ENCODE measurements around the gene PRDX2. TPM values are rescaled to one million over a fixed set of nuclear protein-coding genes. Genes with fewer than 3 reads are reported as not detected.

PRDX2 gene
- total and polyA plus RNA-seq, 2 of the 4 experiments (the other 2 are of a cell fraction), result 371 to 378 TPM

DNA sequence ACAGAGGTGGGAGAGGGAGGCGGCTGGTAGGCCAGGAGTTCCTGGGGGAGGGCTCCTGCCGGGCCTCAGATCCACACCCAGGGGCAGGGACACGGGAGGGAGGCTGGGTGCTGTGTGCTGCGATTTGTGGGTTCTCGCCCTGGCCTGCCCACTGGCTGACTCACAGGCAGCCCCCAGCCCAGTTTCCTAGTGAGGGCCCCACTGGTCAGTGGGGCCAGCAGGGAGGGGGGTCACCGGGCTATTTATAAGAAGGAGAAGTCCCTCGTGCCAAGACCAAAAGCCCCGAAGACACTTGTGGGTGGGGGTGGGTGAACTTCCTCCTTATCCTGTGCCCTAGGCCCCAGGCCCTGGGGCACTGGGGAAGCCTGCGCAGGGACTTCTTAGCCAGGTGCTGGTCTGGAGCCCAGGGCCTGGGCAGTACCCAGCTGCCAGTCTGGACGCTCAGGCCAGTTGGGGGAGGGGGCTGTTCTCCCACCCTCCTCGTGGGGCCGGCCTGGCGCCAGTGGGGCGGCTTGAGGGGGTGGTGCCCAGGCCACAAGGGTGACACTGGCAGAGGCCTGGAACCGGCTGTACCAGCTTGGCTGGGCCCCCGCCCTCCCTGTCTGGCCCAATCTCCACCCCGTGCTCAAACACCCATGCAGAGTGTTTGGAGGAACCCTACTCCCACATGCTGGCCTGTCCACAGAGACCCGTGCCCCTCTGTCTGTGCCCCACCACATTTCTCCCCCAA is 15.3 kb downstream of the PRDX2 start:
- Histone ChIP-seq H2AFZ (replicated peaks; ENCODE audit: low read length, poor library complexity) (peak overlapping the region; percentile 86), H2BK15ac (ENCODE audit: low read depth, low read length) (no peak overlapping the region), H4K5ac (ENCODE audit: low read depth, low read length) (peak overlapping the region; percentile 77), H3K9ac (ENCODE audit: low read depth, low read length) (no peak overlapping the region), H4K8ac (ENCODE audit: low read depth in 2 of 2, low read length in 2 of 2) (peak overlapping the region; percentile 3 to 79; a peak in 3 of 4 replicates), H2BK20ac (ENCODE audit: low read depth, low read length) (peak overlapping the region; percentile 5; the same call in 1 of the 2 replicates), H3K9me1 (ENCODE audit: insufficient read depth, low read length) (peaks cover 25% of the 10 kb centered on the region), H2AK9ac (replicated peaks; ENCODE audit: low read depth, low read length, poor library complexity) (peak overlapping the region; percentile 73), H2BK5ac (ENCODE audit: low read depth, low read length, poor library complexity, severe bottlenecking) (peak overlapping the region; percentile 95), H3K4me1 (ENCODE audit: control insufficient read depth, insufficient read depth, low read length) (peaks cover 51% of the 10 kb centered on the region), H2BK120ac (ENCODE audit: low read depth, low read length) (peak overlapping the region; percentile 88), H4K91ac (ENCODE audit: insufficient read depth, low read depth, low read length) (peak overlapping the region; percentile 40; the same call in 1 of the 2 replicates), H3K4me2 (ENCODE audit: low read depth, low read length) (no peak overlapping the region), H3K23ac (ENCODE audit: low read depth, low read length) (0 out of 2 replicates have a peak overlapping the region, but pooled peaks have one; percentile 48), H3K18ac (ENCODE audit: low read depth, low read length) (peak overlapping the region; percentile 29; the same call in 1 of the 2 replicates), H3K56ac (ENCODE audit: extremely low read depth, insufficient read depth, low read length) (no peak overlapping the region), H3K79me1 (ENCODE audit: low read depth in 1 of 2, low read length in 2 of 2) (peaks cover 0 to 40% of the 10 kb centered on the region in 2 experiments; a peak in 2 of 4 replicates), H3K4ac (ENCODE audit: low read depth, low read length) (peak overlapping the region; percentile 80), H3K27me3 (ENCODE audit: control insufficient read depth, insufficient read depth, low read length) (no peaks in the 10 kb centered on the region), H3K14ac (replicated peaks; ENCODE audit: low read depth, low read length) (no peak overlapping the region; the same call in 1 of the 2 replicates), H3K27ac (ENCODE audit: insufficient read depth, low read length) (peak overlapping the region; percentile 7; the same call in 1 of the 2 replicates), H2AK5ac (ENCODE audit: low read depth, low read length) (0 out of 2 replicates have a peak overlapping the region, but pooled peaks have one; percentile 8), H4K20me1 (ENCODE audit: insufficient read depth, low read length) (peaks cover 3% of the 10 kb centered on the region; the same call in 1 of the 2 replicates), H3K9me3 (ENCODE audit: control insufficient read depth, insufficient read depth, low read length) (no peaks in the 10 kb centered on the region), H3K4me3 (ENCODE audit: insufficient read depth, low read depth, low read length) (no peak overlapping the region), H3K36me3 (ENCODE audit: control insufficient read depth, insufficient read depth, low read length) (no peaks in the 10 kb centered on the region)
- in situ Hi-C loops (cut with MboI; ENCODE audit: low sequenced_read_pairs), result loop anchor here (25.0 kb wide), 1 partner anchor 1051 kb away; no protein-coding TSS in a partner anchor
- DNase-seq, result no peak
- 60% methylated on average over 12 of the region's 18 CpGs; no CpG with 5 or more reads in 1 of the 2 experiments for WGBS, 2 experiments (ENCODE audit: extremely low coverage in 2 of 2, insufficient read length in 1 of 2)
- dilution Hi-C loops (cut with HindIII; ENCODE audit: low sequenced_read_pairs, unreplicated experiment), result no loop called here
- BruUV-seq (replicated peaks), result no TSS peak
- ATAC-seq (ENCODE audit: low read depth), result no peak
- TF ChIP-seq POLR2A (IDR thresholded peaks at IDR 0.05; ENCODE audit: low read depth, low read length), result peak; percentile 23; the same call in 1 of the 2 replicates
- TF ChIP-seq FOS (IDR thresholded peaks at IDR 0.05; ENCODE audit: low read depth, low read length), result no peak
- TF ChIP-seq, protein P1, sequence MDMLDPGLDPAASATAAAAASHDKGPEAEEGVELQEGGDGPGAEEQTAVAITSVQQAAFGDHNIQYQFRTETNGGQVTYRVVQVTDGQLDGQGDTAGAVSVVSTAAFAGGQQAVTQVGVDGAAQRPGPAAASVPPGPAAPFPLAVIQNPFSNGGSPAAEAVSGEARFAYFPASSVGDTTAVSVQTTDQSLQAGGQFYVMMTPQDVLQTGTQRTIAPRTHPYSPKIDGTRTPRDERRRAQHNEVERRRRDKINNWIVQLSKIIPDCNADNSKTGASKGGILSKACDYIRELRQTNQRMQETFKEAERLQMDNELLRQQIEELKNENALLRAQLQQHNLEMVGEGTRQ (IDR thresholded peaks at IDR 0.05; ENCODE audit: low read depth, low read length), result no peak
- ChIA-PET CTCF (interaction anchor here (0.6 kb wide), 1 partner anchor 9 kb away, joined by 3 read pairs; no protein-coding TSS in a partner anchor), POLR2A (ENCODE audit: unreplicated experiment) (no interaction called here)
- intact Hi-C loops (cut with micrococcal nuclease), result no loop called here
